Inflammatory macrophage treated with lipopolysaccharide for 4 hours (primary cell): ENCODE measurements around the gene ADAMTS18.
"Not testable (repeated sequence)": the region's sequence is repeated elsewhere in the genome, so short reads cannot be mapped to it uniquely, and the experiment has no call there.

ENCODE experiments used
- DNase-seq: peaks from one replicate; pipeline ENCODE4 v3.0.0-alpha.2; 2020

ADAMTS18 gene

DNA sequence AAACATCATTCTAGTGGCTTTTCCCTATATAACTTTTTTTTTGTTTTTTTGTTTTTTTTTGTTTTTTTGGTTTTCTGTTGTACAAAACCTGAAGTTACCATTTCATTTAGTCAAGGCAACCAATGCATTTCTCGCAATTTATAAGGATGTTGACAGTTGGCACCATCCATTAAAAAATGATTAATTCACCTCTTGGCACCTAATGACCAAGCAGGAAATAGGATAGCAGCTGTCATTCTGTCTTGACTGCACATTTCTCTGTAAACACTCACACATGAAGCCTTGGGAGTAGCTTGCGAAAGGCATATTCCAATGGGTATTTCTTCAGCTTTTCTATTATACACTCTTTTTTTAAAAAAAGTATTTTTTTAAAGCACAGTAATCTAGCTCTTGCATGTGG is 158.2 kb downstream of the ADAMTS18 start:
- no peak for DNase-seq

DNA sequence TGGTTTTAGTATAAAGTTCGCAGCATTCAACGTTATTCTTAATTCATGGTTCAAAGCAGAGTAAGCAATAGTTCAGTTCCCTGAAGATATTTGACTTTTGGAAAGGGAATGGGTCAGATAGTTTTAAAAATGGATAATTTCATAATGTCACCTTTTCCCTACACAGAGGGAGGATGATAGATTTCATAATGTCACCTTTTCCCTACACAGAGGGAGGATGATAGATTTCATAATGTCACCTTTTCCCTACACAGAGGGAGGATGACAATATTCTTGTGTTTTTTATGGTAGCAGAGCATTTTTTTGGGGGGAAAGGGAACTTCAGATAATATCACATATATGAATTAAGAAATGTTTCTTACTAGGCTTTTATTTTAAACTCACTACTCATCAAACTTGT is 159.5 kb downstream of the ADAMTS18 start:
- not testable (repeated sequence) for DNase-seq

DNA sequence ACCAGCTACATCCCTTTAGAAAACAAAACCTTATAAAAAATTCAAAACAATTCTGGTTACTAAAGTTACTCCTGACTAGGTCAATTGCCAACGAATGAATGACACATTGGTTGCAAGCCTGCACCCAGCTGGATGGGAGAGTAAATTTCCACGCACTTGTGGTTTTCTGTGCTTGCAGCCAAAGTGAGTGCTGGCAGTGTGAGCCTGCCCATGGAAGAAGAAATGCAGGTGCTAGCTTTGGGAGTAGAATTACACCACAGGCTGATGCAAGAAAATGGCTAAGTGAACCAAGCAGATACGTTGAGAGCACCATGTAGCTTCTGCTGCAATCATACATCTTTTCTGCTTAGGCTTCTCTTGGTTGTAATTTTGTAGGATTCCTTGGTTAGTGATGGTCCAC is 161.0 kb downstream of the ADAMTS18 start:
- no peak for DNase-seq

DNA sequence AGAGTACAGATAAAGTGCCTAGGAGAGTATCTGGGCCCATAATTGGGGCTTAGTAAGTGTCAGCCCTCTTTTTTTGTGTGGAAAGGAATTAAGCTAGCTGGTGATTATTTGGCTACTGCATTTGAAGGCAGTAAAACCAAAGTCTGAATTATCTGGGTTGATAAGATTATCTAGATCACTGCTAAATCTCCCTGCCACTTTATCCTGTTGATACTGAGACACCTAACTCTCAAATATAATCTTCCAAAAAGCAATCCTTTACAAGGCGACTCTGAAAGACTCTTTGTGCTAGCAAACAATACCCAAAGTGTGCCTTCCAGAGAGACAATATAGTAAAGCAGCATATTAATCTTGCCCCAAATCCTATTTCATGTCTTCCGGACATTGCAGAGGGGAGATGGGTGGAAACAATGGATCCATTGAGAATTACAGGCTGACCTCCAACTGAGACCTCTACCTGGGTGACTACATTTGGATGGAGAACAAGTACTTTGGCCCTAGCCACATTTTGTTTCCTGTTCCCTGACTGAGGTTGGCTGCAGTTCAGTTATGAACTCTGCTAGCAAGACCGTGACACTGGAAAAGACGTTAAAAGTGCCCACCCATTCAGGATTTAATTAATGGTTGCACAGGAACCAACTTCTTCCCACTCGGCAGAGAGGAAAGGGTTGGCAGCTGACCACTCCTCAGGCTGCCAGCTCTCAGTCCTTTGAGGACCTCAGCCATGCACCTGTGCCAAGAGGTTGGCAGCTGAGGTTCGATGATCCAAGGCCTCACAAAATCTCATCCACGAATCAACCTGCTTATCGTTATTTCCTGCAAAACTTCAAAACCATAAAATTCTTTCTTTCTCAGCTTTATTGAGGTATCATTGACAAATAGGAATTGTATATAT is 163.1 kb downstream of the ADAMTS18 start:
- no peak for DNase-seq

DNA sequence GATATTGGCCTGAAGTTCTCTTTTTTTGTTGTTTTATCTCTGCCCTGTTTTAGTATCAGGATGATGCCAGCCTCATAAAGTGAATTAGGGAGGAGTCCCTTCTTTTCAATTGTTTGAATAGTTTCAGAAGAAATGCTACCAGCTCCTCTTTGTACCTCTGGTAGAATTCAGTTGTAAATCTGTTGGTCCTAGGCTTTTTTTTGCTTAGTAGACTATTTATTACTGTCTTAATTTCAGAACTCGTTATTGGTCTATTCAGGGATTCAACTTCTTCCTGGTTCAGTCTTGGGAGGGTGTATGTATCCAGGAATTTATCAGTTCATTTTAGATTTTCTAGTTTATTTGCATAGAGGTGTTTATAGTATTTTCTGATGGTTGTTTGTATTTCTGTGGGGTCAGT is 168.6 kb downstream of the ADAMTS18 start:
- not testable (repeated sequence) for DNase-seq

DNA sequence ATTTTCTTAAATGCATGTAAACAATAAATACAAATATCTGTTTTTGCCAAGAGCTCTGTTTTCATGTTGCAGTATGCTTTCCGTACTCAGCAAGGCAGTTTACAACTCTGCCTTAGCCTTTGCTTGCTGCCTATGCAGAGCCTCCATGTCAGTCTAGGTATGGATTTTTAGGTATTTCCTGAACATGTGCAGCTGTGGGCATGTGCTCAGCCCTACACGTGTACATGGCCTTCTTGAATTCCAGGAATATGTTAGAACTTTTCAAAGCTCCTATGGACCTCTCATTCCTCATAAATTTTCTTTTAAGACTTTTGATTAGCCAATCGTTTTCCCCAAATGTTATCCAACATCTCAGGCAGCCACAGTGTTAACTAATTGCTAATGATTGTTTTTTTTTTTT is 171.9 kb downstream of the ADAMTS18 start:
- no peak for DNase-seq

DNA sequence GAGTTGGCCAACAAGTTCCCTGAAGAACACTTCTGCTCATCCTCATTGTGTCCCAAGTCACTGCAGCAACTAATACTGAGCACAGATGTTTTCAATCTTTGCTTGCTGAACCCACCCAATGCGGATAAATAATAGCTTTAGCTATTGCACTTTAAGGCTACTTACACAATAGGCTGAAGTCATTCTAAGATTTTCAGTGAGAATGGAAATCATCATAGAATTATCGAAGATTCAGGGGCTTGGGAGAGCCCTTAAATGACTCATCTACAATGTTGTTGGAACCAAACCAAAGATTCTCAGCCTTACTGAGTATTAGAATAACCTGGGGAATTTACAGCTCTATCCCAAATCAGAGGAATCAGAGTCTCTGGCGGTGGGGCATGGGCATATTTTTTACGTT is 184.4 kb downstream of the ADAMTS18 start:
- DNase-seq, result no peak

DNA sequence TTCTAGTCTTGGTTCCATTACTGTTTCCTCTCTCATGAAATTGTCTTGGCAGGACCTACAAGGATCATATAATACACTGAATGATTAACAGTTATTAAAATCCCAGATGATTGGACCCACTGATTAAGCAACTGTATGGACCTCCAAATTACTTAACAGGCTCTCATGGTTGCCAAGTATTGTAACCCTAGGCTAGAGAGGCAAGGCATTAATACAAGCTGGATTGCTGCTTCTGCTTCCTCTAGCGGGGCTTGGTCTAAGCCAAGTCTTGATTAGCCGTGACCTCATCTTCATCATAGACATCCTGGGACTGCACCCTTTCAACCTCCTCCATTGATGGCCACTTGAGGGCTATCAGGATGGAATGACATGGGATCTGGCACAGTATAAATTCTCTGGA is 188.7 kb downstream of the ADAMTS18 start:
- DNase-seq, result no peak

DNA sequence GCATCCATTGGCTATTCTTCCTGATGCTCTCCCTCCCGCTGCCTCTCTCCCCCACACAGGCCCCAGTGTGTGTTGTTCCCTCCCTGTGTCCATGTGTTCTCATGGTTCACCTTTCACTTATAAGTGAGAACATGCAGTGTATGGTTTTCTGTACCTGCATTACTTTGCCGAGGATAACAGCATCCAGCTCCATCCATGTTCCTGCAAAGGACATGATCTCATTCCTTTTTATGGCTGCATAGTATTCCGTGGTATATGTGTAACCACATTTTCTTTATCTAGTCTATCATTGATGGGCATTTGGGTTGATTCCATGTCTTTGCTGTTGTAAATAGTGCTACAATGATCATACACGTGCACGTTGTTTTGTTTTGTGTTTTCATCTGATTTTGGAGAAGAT is 192.4 kb downstream of the ADAMTS18 start:
- not testable (repeated sequence) for DNase-seq

DNA sequence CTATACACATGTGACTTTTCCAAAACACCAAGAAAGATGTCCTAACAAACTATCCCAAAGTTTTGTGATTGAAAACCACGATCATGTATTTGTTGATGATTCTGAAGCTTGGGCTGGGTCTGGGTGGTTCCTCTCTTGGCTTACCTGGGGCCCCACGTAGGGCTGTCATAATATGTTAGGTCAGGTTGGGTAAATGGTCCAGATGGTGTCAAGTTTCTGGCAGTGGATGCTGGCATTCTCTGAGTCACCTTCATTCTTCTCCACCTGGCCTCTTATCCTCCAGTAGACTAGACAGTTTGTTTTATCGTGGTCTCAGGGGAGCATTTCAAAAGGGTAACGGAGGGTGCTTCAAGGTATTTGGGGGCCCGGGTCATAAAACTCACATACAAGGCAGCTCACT is 196.2 kb downstream of the ADAMTS18 start:
- DNase-seq, result no peak

DNA sequence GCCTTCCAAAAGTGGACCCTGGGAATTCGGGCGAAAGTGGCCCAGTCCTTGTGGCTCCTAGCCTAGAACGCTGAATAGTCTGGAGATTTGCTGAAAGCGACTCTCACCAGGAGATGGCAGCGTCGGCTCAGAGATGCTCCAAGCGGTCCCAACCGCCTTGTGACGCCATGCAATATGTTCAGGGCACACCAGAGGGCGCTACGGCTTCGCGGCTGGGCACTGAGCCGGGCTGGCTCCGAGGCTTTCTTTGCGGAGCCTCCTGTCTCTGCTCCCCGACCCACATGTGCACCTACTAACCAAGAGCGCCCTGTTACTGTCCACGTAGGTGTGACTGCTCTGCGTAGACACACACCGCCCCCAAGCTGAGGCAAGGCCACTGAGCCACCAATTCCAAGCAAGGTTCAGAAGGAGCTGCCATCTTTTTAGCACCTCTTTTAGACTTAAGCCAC is 198.7 kb downstream of the ADAMTS18 start:
- DNase-seq, result peak; percentile 80

DNA sequence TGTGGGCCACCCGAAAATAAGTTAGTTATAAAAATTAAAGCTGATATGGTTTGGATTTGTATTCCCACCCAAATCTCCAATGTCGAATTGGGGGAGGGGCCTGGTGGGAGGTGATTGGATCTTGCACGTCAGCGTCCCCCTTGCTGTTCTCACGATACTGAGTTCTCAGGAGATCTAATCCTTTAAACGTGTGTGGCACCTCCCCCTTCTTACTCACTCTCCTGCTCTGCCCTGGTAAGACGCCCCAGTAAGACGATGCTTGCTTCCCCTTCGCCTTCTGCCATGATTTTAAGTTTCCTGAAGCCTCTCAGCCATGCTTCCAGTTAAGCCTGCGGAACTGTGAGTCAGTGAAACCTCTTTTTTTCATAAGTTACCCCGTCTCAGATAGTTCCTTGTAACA is 200.2 kb downstream of the ADAMTS18 start:
- no peak for DNase-seq

DNA sequence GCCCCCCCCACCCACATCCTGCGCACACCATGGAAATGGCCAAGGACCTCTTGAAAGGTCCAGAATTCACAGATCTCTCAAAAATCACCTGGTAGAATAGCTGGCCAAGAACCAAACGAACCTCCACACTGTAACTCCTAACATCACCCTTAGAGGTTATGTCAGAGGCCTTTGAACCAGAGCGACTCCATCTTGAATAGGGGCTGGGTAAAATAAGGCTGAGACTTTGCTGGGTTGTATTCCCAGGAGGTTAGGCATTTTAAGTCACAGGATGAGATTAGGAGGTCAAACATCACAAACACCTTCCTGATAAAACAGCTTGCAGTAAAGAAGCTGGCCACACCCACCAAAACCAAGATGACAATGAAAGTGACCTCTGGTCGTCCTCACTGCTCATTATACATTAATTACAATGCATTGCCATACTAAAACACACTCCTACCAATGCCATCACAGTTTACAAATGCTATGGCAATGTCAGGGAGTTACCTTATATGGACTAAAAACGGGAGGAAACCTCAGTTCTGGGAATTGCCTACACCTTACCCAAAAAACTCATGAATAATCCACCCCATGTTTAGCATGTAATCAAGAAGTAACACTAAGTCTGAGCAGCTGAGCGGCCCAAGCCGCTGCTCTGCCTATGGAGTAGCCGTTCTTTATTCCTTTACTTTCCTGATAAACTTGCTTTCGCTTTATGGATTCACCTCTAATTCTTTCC is 200.9 kb downstream of the ADAMTS18 start:
- no peak for DNase-seq
